K562 (cell line): ENCODE data around the gene RPL26. TPM values are rescaled to one million over a fixed set of nuclear protein-coding genes. Genes with fewer than 3 reads are reported as not detected.

Source experiments
- ATAC-seq: fragments of 200-7000 bp; cut with Tn5 transposase; 3 replicates; pipeline ENCODE4 v1.9.1; 2020; ENCODE audit warnings: moderate library complexity
- BruUV-seq: library from RNA; stranded (reverse); fragments of 400-500 nt; replicated peaks from 2 replicates; lab custom pipeline; 2021; lab: Mats Ljungman, UMichigan
- CTCF ChIA-PET: fragments of 300-600 bp; formaldehyde crosslinking; extraction: SDS; loops from one replicate; lab custom pipeline; 2021; ENCODE audit warnings: low intra/inter-chr PET ratio; lab: Yijun Ruan, JAX
- POLR2A ChIA-PET: fragments of 300-600, 350-650 bp; sonication (Branson Sonifier 250); formaldehyde crosslinking; extraction: SDS; loops from one replicate; lab custom pipeline; 2021; ENCODE audit warnings: antibody characterized with exemption, inconsistent platforms; lab: Yijun Ruan, JAX
- DNase-seq, 4 experiments: peaks; one replicate each; pipeline versions ENCODE4 v3.0.0 to v3.0.0-alpha.2; 2011 to 2018; ENCODE audit warnings: low spot score in 3 of 4, mixed read lengths in 3 of 4; ENCODE audit errors: extremely low read depth in 1 of 4
- FAIRE-seq: peaks from 2 replicates; lab custom pipeline; 2011; peaks lifted over from hg19 to GRCh38; lab: Jason Lieb, UNC
- H2AFZ ChIP-seq: 2 replicates; pipeline ENCODE4 v1.6.0; 2011; ENCODE audit warnings: low read depth, low read length, control low read depth, inconsistent platforms
- H3K27ac ChIP-seq: fragments of 200-600 bp; 3 replicates; pipeline ENCODE4 v1.8.0; 2011; ENCODE audit warnings: low read depth, mild to moderate bottlenecking, control low read depth, inconsistent platforms, low read length, moderate library complexity, mixed read lengths; ENCODE audit errors: extremely low read depth
- H3K27me3 ChIP-seq, 2 experiments: fragments of 300-600 bp in 1 of 2; 2 replicates in 1 of 2; 3 replicates in 1 of 2; pipeline versions ENCODE4 v1.6.0 to v1.8.0; 2011; ENCODE audit warnings: inconsistent platforms in 2 of 2, low read length in 2 of 2, mild to moderate bottlenecking in 1 of 2, mixed read lengths in 1 of 2, moderate library complexity in 1 of 2; ENCODE audit not compliant: control insufficient read depth in 2 of 2, insufficient read depth in 2 of 2
- H3K36me3 ChIP-seq: fragments of 300-600 bp; 3 replicates; pipeline ENCODE4 v1.8.0; 2011; ENCODE audit warnings: mild to moderate bottlenecking, low read length, inconsistent platforms; ENCODE audit not compliant: control insufficient read depth, insufficient read depth
- H3K4me1 ChIP-seq, 2 experiments: fragments of 200-600 bp in 1 of 2; replicated peaks in 1 of 2; 2 replicates in 1 of 2; 3 replicates in 1 of 2; pipeline versions ENCODE4 v1.5.1 to v1.8.0; 2011; ENCODE audit warnings: inconsistent platforms in 2 of 2, low read length in 2 of 2, mild to moderate bottlenecking in 1 of 2, mixed read lengths in 1 of 2, moderate library complexity in 1 of 2; ENCODE audit not compliant: control insufficient read depth in 2 of 2, insufficient read depth in 2 of 2
- H3K4me2 ChIP-seq: 2 replicates; pipeline ENCODE4 v1.6.1; 2011; ENCODE audit warnings: low read length, control low read depth, inconsistent platforms, mixed read lengths; ENCODE audit not compliant: insufficient read depth
- H3K4me3 ChIP-seq: fragments of 200-600 bp; sonication (generic), shearing (Covaris generic); 2 replicates; pipeline ENCODE4 v1.5.1; 2016; ENCODE audit warnings: control low read depth, inconsistent platforms
- H3K79me2 ChIP-seq: fragments of 200-600 bp; 3 replicates; pipeline ENCODE4 v1.8.0; 2011; ENCODE audit warnings: low read length, inconsistent platforms; ENCODE audit not compliant: control insufficient read depth, insufficient read depth
- H3K9ac ChIP-seq, 2 experiments: 2 replicates each; pipeline versions ENCODE4 v1.6.0 to v1.6.1; 2011; ENCODE audit warnings: low read depth in 2 of 2, low read length in 2 of 2, control low read depth in 1 of 2, inconsistent platforms in 1 of 2, mild to moderate bottlenecking in 1 of 2, mixed read lengths in 1 of 2; ENCODE audit not compliant: insufficient read depth in 1 of 2
- H3K9me1 ChIP-seq: one replicate; pipeline ENCODE4 v1.6.0; 2011; ENCODE audit warnings: inconsistent platforms, mild to moderate bottlenecking, low read length, moderate library complexity; ENCODE audit not compliant: control insufficient read depth, insufficient read depth
- H3K9me3 ChIP-seq: replicated peaks from 2 replicates; pipeline ENCODE4 v1.5.1; 2011; ENCODE audit warnings: low read depth, low read length, inconsistent platforms; ENCODE audit not compliant: control insufficient read depth, insufficient read depth
- H4K20me1 ChIP-seq: replicated peaks from 2 replicates; pipeline ENCODE4 v1.6.1; 2011; ENCODE audit warnings: low read length, inconsistent platforms, mixed read lengths; ENCODE audit not compliant: control insufficient read depth, insufficient read depth
- DDX20 ChIP-seq: fragments of 450-650 bp; IDR thresholded peaks from 2 replicates; pipeline ENCODE4 v1.6.1; 2016; ENCODE audit warnings: missing genetic modification characterization, low read depth, mild to moderate bottlenecking, missing compliant biosample characterization, moderate library complexity
- E2F3 ChIP-seq: fragments of 250-450 bp; sonication (Bioruptor Pico); IDR thresholded peaks from 2 replicates; pipeline ENCODE4 v1.4.0; 2020; ENCODE audit warnings: mild to moderate bottlenecking
- KDM2B ChIP-seq: fragments of 250-450 bp; sonication (Bioruptor Pico); IDR thresholded peaks from 2 replicates; pipeline ENCODE4 v1.8.0; 2021; ENCODE audit warnings: mild to moderate bottlenecking, moderate library complexity
- MEF2D ChIP-seq: conservative IDR thresholded peaks from 2 replicates; pipeline ENCODE4 v1.6.1; 2016; ENCODE audit warnings: low read depth, missing genetic modification characterization, missing compliant biosample characterization
- TAF7 ChIP-seq: fragments of 450-650 bp; IDR thresholded peaks from 2 replicates; pipeline ENCODE4 v1.6.1; 2016; ENCODE audit warnings: missing genetic modification characterization, missing compliant biosample characterization
- TRIM25 ChIP-seq: fragments of 450-650 bp; IDR thresholded peaks from 2 replicates; pipeline ENCODE4 v1.7.0; 2016; ENCODE audit warnings: borderline replicate concordance
- UBTF ChIP-seq, 2 experiments: IDR thresholded peaks; 2 replicates each; pipeline ENCODE4 v1.6.1; 2012; ENCODE audit warnings: improper control_type of control experiment in 2 of 2, low read depth in 2 of 2, low read length in 2 of 2, borderline replicate concordance in 1 of 2
- XRCC4 ChIP-seq: IDR thresholded peaks from one replicate; pipeline ENCODE4 v1.6.1; 2011; ENCODE audit not compliant: insufficient read depth, insufficient read length; ENCODE audit errors: extremely low read depth
- ZNF23 ChIP-seq: fragments of 250-450 bp; sonication (Bioruptor Pico); IDR thresholded peaks from 2 replicates; pipeline ENCODE4 v1.4.0; 2020; ENCODE audit warnings: mild to moderate bottlenecking
- ZNF668 ChIP-seq: fragments of 250-450 bp; sonication (Bioruptor Pico); IDR thresholded peaks from 2 replicates; pipeline ENCODE4 v1.8.0; 2022; ENCODE audit warnings: mild to moderate bottlenecking, inconsistent platforms
- WGBS: fragments of 100-300 bp; shearing (Covaris generic); methylation state at CpG from one replicate; pipeline ENCODE4 v1.1.6; 2016; ENCODE audit warnings: low coverage, mixed read lengths; ENCODE audit not compliant: insufficient coverage; ENCODE audit errors: missing lambda C conversion rate; 5-methylcytosine and 5-hydroxymethylcytosine counted together
- in situ Hi-C: fragments of 300-500 bp; cut with MboI; formaldehyde crosslinking; loops from 4 replicates; pipeline ENCODE4 v1.15.0; 2018; ENCODE audit warnings: inconsistent platforms, mixed read lengths
- intact Hi-C: fragments of 100-400 bp; cut with micrococcal nuclease; formaldehyde crosslinking; loops from 2 replicates; pipeline ENCODE4 v1.14.2; 2022
- polyA plus RNA-seq, 8 experiments: library from polyadenylated mRNA; depleted of rRNA in 4 of 8; stranded (reverse) in 5 of 8; unstranded in 3 of 8; fragments of >200 nt; fragmentation: Nextera tagmentation in 2 of 8; fragmentation: Illumina TruSeq in 1 of 8; extraction: Ambion mirVana in 2 of 8; extraction: Trizol in 1 of 8; gene quantifications; 2 replicates each; pipeline versions ENCODE4 v1.2.1 to v1.2.3, GENCODE V29; 2011 to 2014; ENCODE audit warnings: inconsistent platforms in 1 of 8, missing spikeins in 1 of 8
- total RNA-seq, 7 experiments: library from RNA; depleted of rRNA in 6 of 7; stranded (reverse); fragments of >200 nt in 6 of 7; fragmentation: Illumina TruSeq in 2 of 7; extraction: Trizol in 2 of 7; gene quantifications; 2 replicates each; pipeline versions ENCODE4 v1.2.1 to v1.2.3, GENCODE V29; 2011 to 2021; ENCODE audit warnings: low replicate concordance in 1 of 7

The RPL26 gene
- total and polyA plus RNA-seq, 9 of the 15 experiments (the other 6 are each of a cell fraction or from before 2014, with no cell fraction given), result 1,474 to 4,074 (median 2,904) TPM

GRCh38 chr17:8345052-8345690 lies 37.8 kb downstream of the RPL26 start:
- intact Hi-C loops, result no loop called here
- ChIA-PET POLR2A (interaction anchor here (0.7 to 1.6 kb wide), 2 partner anchors 32 to 172 kb away, joined by 3 to 4 read pairs; no protein-coding TSS in a partner anchor), CTCF (no interaction called here)
- no peak overlapping the region for H2AFZ ChIP-seq
- H3K79me2 ChIP-seq, result no peaks in the 10 kb centered on the region
- ATAC-seq (no peak), DNase-seq (no peak), FAIRE-seq (no peak)
- no peaks in the 10 kb centered on the region for H3K36me3 ChIP-seq
- H3K4me3 ChIP-seq, result no peak overlapping the region
- H3K27me3 ChIP-seq, result no peaks in the 10 kb centered on the region; a peak in 1 of 5 replicates
- BruUV-seq, result no TSS peak
- WGBS, result 27% methylated on average over 6 of the region's 6 CpGs
- peaks cover 4 to 10% of the 10 kb centered on the region in 2 experiments; a peak in 3 of 5 replicates for H3K4me1 ChIP-seq
- no peak overlapping the region for H3K27ac ChIP-seq
- in situ Hi-C loops, result no loop called here
- TF ChIP-seq ZNF668 (CRISPR knock-in tag), result no peak
- TF ChIP-seq DDX20 (tag), result no peak
- TF ChIP-seq E2F3 (CRISPR knock-in tag), result no peak
- TF ChIP-seq ZNF23 (CRISPR knock-in tag), result no peak
- no peak for TF ChIP-seq TAF7
- TF ChIP-seq TRIM25, result no peak
- TF ChIP-seq KDM2B (CRISPR knock-in tag), result no peak
- no peak for TF ChIP-seq MEF2D
- no peak for TF ChIP-seq UBTF (IDR thresholded peaks at IDR 0.05; ENCODE audit: borderline replicate concordance in 1 of 2, low read depth in 2 of 2, low read length in 2 of 2)
- TF ChIP-seq XRCC4, result no peak
- H4K20me1 ChIP-seq, result no peaks in the 10 kb centered on the region
- H3K4me2 ChIP-seq, result no peak overlapping the region
- no peaks in the 10 kb centered on the region for H3K9me1 ChIP-seq
- no peaks in the 10 kb centered on the region for H3K9me3 ChIP-seq
- H3K9ac ChIP-seq, result no peak overlapping the region
